HL-60/S4 treated with retinoic acid at 250 ng/mL for 4 days and 3 days (cell line): Measurements from ENCODE around the gene PDIA5.

Source experiments
- in situ Hi-C: fragments of 300-500 bp; cut with MboI; formaldehyde crosslinking; loops from 2 replicates; pipeline ENCODE4 v1.7.0; 2022; ENCODE audit warnings: low sequenced_read_pairs

PDIA5 gene

DNA sequence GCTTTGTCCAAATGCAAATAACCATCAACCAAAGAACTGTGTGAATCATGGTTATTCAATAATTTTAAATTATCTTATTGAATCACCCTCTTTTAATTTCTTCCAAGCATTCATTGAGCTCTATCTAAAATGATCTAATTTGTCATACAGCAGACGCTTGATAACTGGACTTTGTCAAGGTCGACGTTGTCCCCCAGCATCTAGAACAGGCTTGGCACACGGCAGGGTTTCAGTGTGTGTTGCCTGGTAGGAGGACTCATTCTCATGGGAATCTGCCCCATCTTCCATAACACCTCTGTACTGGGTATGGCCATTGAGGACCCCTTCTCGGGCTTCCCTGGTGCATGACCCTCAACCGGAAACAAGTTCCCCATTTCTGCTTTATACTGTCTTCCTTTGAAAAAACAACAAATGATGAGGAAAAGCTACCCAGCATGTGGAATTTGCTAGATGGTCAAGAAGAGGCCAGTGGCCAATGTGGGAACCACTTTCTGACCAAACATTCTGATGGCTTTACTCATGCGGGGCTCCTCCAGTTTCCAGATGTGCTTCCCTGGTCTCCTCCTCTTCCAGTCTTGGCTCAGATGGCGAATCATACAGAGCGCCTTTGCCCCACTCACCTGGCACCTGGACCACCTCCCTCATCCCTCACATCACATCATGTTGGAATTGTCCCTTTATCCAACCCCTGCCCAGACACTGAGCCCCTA is 93.3 kb downstream of the PDIA5 start:
- in situ Hi-C loops = no loop called here

DNA sequence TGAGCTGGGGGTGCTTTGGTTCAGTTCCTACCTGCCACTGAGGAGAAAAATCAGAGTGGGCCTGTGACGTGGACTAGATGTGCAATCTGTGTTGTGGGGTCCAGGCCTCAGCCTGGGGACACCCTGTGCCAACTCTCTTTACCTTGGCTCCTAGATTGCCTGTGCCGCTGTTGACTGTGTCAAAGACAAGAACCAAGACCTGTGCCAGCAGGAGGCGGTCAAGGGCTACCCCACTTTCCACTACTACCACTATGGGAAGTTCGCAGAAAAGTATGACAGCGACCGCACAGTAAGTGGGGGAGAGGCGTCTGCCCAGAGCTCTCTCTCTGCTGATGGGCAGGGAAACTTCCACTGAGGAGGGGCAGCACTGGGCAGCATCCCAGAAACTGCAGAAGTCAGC is 94.3 kb downstream of the PDIA5 start:
- in situ Hi-C loops = no loop called here

DNA sequence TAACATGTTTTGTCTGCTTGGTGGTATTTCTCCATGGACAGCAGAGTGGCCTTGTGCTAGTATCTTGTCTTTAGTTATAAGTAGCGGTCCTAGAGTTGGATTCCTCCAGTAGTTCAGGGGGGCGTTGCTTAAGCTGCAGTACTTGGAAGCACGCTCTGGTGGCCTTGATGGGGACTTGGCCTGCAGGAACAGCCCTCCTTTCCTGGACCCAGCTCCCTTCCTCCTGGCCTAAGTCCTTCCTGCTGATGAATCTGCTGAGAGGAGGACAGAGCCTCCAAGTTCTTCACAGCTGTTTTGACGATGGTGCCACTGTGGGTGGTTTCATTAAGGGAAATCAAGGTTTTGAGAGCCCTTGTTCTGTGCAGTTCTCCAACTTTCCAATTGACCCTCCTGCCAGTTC is 96.3 kb downstream of the PDIA5 start:
- in situ Hi-C loops = no loop called here

DNA sequence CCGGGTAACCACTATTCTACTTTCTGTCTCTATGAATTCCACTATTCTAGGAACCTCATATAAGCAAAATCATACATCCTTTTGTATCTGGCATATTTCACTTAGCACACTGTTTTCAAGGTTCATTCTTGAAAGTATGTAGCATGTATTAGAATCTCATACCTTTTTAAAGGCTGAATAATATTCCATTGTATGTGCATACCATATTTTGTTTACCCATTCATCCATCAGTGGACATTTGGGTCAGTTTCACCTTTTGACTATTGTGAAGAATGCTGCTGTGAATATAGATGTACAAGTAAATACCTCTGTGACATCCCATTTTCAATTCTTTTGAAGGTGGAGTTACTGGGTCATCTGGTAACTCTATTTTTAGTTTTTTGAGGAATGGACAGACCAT is 98.3 kb downstream of the PDIA5 start:
- in situ Hi-C loops = no loop called here

DNA sequence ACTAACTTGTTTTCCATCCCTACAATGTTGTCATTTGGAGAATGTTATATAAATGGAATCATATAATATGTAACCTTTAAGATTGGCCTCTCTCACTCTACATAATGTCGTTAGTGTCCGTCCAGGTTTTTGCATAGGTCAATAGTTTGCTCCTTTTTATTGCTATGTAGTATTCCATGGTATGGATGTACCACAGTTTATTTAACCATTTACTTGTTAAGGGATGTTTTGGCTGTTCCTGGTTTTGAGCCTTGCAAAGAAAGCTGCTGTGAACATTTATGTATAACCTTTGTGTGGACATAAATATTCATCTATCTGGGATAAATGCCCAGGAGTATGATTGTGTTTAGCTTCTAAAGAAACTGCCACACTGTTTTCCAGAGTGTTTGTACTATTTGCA is 100.9 kb downstream of the PDIA5 start:
- in situ Hi-C loops = no loop called here

DNA sequence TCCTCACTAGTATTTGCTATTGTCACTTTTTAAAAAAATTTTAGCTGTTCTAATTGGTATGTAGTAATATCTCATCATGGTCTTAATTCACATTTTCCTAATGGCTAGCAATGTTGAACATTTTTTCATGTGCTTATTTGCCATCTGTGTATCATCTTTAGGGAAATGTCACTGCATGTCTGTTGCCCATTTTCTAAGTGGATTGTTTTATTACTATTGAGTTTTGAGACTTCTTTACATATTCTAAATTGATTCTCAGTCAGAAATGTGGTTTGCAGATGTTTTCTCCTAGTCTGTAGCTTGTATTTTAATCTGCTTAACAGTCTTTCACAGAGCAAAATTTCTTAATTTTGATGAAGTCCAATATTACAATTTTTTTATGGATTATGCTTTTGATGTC is 101.3 kb downstream of the PDIA5 start:
- in situ Hi-C loops = no loop called here

DNA sequence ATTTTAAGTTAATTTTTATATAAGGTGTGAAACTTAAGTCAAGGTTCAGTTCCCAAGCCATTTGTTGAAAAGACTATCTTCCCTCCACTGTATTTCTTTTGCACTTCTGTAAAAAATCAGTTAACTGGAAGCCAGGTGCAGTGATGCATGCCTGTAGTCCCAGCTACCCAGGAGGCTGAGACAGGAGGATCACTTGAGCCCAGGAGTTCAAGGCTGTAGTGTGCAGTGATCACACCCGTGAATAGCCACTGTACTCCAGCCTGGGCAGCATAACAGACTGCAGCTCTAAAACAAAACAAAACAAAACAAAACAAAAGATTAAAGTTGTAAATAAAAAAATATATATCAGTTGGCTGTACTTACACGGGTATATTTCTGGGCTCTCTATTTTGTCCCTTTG is 101.8 kb downstream of the PDIA5 start:
- in situ Hi-C loops = no loop called here

DNA sequence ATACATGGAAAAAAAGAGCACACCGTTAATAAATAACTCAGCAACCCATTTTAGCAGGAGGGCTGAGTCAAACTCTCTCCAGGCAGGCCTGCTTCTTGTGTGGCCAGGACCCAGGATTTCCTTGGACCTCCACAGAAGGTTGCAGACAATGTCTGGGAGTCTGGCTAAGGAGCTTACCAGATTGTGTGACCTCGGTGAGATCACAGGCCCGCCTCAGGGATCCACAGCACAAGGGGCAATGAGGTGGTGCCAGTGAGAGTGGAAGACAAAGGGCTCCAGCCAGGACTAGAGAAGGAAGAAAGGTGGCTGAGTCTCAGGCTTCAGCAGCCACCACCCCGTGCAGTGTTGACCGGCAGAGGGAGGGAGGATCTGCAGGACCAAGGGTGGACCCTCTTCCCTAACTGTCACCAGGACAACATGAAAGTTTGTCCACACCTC is 102.7 kb downstream of the PDIA5 start:
- in situ Hi-C loops = no loop called here

DNA sequence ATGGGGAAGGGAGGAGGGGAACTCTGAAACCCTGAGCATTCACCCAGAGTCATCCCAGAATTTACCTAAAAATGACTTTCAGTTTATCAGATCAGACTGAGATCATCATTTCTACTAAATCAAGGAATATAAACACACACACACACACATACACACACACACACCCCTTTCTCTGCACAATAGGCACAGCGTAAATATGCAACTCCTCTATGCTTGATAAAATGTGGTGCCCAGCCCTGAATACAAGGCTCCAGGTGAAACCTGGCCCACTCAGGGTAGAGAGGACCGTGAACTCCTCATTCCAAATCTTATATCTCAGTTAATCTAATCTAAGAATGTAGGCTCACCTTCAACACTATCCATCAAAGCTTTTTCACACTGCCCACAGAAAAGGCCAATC is 103.1 kb downstream of the PDIA5 start:
- in situ Hi-C loops = no loop called here

DNA sequence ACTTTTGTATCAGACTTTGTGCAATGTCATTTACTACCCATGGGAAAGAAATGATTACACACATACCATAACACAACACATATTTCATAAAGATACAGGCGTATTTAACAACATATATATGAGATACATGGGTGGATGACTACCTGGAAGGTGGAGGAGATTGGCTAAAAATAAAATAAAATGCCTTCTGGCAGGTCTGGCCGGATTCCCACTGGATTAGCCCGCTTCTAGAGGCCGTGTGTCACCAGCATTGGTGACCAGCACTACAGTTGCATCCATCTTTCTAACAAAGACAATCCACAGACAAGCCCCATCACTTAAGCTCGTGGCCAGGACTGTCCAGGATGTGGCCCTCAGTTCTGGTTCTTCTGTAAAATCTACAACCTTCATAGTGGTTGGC is 114.0 kb downstream of the PDIA5 start:
- in situ Hi-C loops = no loop called here

DNA sequence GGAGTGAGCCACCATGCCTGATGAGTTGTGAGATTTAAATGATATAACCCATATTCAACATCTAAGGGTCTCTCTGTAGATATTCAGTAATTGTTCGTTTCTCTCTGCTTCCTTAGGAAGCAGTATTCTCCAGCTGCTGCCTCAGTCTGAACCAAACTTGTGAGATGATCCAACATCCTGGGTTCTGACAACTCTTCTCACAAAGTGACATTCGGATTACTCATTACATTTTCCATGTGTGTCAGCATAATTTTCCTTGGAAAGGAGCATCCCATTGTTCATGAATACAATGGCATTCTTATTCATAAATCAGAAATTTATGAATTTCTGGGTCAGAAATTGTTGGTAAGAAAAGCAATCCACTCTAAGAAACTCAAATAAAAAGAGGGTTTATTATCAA is 119.9 kb downstream of the PDIA5 start:
- in situ Hi-C loops = no loop called here

DNA sequence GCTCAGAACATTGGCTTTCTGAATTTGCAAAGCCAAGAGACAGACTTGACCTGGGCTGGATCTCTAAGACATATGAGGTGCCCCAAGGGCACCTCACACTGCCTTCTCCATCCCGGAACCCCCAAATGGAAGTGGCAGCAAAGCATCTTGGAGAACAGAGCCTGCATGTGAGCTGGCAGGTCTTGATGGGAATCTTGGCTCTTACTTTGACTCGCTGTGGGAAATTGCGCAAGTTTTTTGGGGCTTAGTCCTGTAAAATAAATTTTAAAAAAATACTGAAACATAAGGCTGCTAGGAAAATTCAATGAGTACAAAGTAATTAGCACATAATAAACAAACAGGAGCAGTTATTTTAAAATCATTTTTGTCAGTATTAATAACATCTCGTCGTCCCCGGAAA is 121.2 kb downstream of the PDIA5 start:
- in situ Hi-C loops = no loop called here

DNA sequence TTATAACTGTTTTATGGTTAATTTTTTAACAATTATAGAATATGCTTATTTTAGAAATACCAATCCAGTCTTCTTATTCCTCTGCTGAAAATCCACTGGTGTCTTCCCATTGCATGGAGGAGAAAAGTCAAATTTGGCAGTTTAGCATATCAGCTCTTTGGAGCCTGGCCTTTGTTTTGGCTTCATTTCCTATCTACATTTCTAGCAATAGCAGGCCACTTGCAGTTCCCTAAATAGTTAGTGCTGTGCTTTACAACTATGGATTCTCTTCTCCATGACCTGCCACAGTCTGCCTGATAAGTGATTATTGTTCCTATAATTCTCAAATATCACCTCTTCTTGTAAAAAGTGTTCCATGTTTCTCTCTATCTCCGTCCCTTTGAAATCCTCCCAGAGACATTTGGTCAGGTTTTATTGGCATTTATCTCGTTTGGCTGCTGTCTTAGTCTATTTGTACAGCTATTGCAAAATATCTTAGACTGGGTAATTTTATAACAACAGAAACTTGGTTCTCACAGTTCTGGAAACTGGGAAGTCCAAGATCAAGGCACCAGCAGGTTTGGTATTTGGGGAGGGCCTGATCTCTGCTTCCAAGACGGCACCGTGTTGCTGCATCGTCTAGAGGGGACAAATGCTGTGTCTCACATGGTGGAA is 126.8 kb downstream of the PDIA5 start:
- in situ Hi-C loops = no loop called here

DNA sequence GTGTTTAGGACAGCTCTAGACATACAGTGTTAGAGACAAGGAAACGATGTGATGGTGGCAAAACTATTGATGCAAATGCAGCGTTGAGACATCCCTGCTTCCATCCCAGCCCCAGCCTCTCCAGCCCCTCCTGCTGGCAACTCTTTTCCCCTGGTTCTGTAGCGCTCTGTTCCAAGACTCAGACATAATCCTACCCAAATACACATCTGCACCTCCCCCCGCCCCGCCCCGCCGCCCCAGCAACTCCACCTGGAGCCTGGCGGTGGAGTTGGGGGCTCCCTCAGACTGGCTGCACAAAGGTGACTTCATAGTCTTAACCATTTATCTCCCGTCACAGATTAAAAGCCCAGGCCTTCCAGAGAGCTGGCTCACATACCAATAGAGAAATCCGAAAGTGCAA is 127.7 kb downstream of the PDIA5 start:
- in situ Hi-C loops = no loop called here

DNA sequence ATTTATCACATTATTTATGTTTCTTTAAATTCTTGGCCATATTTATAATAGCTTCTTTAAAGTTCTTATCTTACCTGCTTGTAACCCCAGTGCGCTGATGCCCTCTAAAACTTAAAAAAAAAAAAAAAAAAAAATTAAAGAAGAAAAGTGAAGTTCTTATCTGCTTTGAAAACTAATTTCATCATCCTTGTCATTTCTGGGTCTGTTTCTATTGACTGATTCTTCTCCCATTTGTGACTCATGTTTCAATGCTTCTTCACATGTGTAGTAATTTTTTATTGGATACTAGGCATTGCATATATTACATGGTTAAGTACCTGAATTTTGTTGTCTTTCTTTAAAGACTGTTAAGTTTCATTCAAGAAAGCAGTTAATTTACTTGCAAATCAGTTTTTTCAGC is 131.5 kb downstream of the PDIA5 start:
- in situ Hi-C loops = no loop called here

DNA sequence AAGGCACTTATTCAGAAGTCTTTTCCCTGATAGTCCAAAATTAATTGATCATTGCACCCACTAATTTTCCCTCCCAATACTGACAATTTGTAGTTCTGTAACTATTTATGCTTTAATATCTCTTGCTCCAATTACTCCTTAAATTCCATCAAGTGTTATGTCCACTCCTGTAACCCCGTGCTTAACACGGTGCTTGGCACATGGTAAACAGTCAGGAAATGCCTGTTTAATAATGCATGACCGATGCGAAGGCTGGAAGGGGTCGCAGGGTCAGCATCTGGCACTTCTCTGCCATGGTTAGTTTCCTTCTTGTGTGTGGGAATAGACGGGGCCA is 134.4 kb downstream of the PDIA5 start:
- in situ Hi-C loops = no loop called here

DNA sequence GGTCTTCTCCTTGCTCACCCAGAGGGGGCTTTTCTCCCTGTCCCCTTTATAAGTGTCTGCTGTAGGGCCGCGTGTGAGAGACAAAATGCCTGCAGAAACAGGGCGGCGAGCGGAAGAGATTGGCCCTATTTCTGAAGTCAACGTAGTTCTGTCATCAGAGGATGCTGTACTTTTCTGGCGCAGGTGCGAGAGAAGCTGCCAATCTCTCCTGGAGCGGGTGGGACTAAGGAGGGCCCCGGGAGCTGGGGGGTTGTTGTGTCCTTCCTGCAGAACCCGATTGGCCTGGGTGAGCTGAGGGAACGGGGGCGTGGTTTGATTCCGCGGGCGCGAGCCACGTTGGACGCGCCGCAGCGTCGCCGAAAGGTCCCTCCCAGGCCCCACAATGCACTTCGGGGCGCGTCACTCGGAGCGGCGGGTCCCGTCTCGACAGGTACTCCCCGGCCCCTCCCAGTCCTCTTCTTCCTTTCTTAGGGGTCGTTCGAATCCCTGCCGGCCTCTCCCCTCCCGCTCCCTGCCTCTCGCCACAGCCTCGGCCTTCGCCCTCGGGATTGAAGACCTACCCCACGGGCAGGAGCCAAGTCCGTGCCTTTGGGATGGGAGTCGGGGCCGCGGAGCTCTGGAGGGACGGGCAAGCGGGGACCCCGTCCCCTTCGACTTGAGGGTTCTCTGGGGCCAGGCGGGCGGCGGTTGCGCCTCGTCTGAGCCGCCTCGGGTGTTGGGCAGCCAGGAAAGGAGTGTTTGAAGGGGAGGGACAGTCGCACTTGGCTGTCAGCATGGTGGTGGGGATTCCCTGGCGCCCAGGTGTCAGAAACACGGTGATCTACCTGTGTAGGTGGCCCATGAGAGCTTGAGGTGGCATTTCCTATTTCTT is 135.0 kb downstream of the PDIA5 start, which contains the start of gene SEC22A:
Gene SEC22A, plus strand, starts transcription at position 387 of the 871 bp plus-strand sequence. CDS start 7,275 bp downstream, outside the sequence.
- in situ Hi-C loops = no loop called here

DNA sequence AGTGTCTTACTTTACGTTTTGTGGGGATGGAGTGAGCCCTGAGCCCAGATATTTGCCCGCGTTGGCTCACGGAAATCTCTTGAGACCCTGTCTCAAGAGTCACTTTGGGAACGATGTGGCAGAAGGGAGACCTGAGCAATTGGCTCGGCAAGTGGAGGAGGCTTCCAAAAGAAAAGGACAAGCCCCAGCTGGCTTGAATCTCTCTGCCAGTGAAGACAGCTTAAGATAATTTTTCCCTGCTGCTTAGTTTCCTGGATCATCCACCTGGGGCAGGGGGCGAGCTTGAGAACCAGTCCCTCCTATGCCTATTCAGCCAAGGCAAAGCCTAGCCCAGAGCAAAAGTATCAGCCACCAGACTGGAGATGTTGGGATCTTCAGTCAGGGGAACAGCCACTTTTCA is 135.6 kb downstream of the PDIA5 start:
- in situ Hi-C loops = no loop called here
